Activated CD4-positive, alpha-beta memory T cell treated with anti-CD3 and anti-CD28 coated beads for 36 hours (primary cell): ENCODE data around the gene CHAMP1. TPM values are rescaled to one million over a fixed set of nuclear protein-coding genes. Genes with fewer than 3 reads are reported as not detected.

Source experiments
- CTCF ChIA-PET: fragments of 350-600 bp; sonication (Branson Sonifier 250); formaldehyde crosslinking; loops from one replicate; lab custom pipeline; 2021; ENCODE audit warnings: antibody characterized with exemption, inconsistent platforms; lab: Charles Lee
- POLR2A ChIA-PET: fragments of 350-600 bp; sonication (Branson Sonifier 250); formaldehyde crosslinking; loops from one replicate; lab custom pipeline; 2021; ENCODE audit warnings: antibody characterized with exemption; lab: Charles Lee
- DNase-seq: peaks from one replicate; pipeline ENCODE4 v3.0.0-alpha.2; 2020
- H3K27ac Mint-ChIP-seq: one replicate; pipeline ENCODE4 v1.8.0; 2021; ENCODE audit warnings: mixed read lengths
- H3K27me3 Mint-ChIP-seq: one replicate; pipeline ENCODE4 v1.8.0; 2021; ENCODE audit warnings: mixed read lengths
- H3K36me3 Mint-ChIP-seq: one replicate; pipeline ENCODE4 v1.8.0; 2021; ENCODE audit warnings: mixed read lengths
- H3K4me1 Mint-ChIP-seq: one replicate; pipeline ENCODE4 v1.8.0; 2021; ENCODE audit warnings: low read depth, mixed read lengths
- H3K4me3 Mint-ChIP-seq: one replicate; pipeline ENCODE4 v1.8.0; 2021; ENCODE audit warnings: mild to moderate bottlenecking, mixed read lengths
- H3K9me3 Mint-ChIP-seq: one replicate; pipeline ENCODE4 v1.8.0; 2021; ENCODE audit warnings: mixed read lengths
- intact Hi-C: fragments of 100-400 bp; cut with micrococcal nuclease; formaldehyde crosslinking; loops from one replicate; pipeline ENCODE4 v1.15.1; 2023
- total RNA-seq, 2 experiments: library from RNA; stranded (reverse); gene quantifications; one replicate each; pipeline ENCODE4 v1.2.3, GENCODE V29; 2021

The CHAMP1 gene
- total RNA-seq, 2 experiments from 2014 or later, result 53.6 to 55.4 TPM

DNA sequence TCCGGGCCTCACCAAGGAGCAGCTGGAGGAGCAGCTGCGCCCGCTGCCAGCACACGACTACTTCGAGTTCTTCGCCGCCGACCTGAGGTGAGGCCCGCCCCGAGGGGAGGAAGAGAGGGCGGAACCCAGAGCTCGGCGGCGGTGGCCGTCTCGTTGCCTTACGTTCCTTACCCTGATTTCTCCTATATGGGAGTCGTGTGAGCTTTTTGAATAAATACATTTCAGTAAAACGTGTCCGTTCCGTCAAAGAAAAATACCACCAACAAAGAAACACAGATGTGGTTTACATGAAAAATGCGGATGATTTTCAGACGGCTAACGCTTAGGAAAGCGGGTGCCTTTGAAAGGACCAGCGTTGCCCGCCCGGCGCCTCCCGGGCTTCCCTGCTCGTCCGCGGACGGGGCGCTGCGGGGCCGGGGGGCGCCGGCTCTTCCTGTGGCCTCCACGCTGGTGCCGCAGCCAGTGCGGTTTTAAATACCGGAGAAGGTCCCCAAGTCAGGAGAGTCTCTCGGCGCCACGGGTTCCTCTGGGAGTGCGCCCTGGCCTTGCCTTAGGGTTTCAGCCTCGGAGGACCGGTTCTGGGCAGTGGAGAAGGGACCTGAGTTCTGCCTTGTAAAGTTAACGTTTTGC lies 32.1 kb upstream of the CHAMP1 start:
- Mint-ChIP-seq H3K27me3 (no peaks in the 10 kb centered on the region), H3K36me3 (peaks cover 32% of the 10 kb centered on the region), H3K4me3 (peak overlapping the region; percentile 90), H3K4me1 (peaks cover 44% of the 10 kb centered on the region), H3K9me3 (no peaks in the 10 kb centered on the region), H3K27ac (peak overlapping the region; percentile 92)
- DNase-seq, result peak; percentile 47
- CTCF ChIA-PET, result interaction anchor here (1.6 to 3.4 kb wide), 2 partner anchors 28 to 59 kb away, joined by 3 to 16 read pairs; no protein-coding TSS in a partner anchor
- intact Hi-C loops, result no loop called here
- POLR2A ChIA-PET, result interaction anchor here (0.5 to 1.8 kb wide), 6 partner anchors 13 to 792 kb away, joined by 3 to 13 read pairs (median 4); partner anchors contain the start of gene DCUN1D2

DNA sequence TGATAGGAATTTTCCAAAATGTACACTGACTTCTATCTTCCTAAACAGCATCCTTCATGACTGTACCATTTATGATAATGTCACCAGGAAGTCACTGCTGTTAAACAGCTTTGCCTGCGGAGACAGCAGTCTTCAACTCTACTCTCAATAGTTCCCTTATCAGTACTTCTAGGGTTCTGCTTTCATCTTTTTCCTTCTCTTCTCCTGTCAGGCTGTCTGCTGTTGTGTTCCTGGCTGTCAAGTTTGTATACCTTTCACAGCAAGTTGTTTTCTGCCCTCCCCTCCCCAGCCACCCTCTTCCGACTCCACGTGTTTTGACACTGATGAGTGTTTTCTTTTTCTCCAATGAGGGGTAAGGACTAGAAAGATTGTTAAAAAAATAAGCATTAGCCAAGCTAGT lies 30.7 kb upstream of the CHAMP1 start:
- H3K27me3 Mint-ChIP-seq, result no peaks in the 10 kb centered on the region
- H3K36me3 Mint-ChIP-seq, result peaks cover 38% of the 10 kb centered on the region
- DNase-seq, result no peak
- H3K4me3 Mint-ChIP-seq, result peak overlapping the region; percentile 8
- H3K4me1 Mint-ChIP-seq, result peaks cover 45% of the 10 kb centered on the region
- intact Hi-C loops, result no loop called here
- H3K9me3 Mint-ChIP-seq, result no peaks in the 10 kb centered on the region
- CTCF ChIA-PET, result no interaction called here
- peak overlapping the region; percentile 50 for H3K27ac Mint-ChIP-seq
- POLR2A ChIA-PET, result no interaction called here

DNA sequence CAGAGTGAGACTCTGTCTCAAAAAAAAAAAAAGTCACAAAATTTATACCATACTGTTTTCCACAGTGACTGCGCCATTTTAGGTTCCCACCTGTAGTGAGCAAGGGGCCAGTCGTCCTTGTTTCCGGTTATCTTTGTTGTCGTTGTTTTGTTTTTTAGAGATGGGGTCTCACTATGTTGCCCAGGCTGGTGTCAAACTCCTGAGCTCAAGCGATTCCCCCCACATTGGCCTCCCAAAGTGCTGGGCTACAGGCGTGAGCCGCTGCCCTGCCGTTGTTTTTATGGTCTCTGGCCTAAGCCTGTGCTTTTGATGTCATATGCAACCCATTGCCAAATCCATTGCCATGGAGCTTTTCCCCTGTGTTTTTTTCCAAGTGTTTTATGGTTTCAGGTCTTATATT lies 29.6 kb upstream of the CHAMP1 start:
- ChIA-PET POLR2A (interaction anchor here (0.7 kb wide), 1 partner anchor 27 kb away, joined by 4 read pairs; no protein-coding TSS in a partner anchor), CTCF (interaction anchor here (1.5 kb wide), 1 partner anchor 10 kb away, joined by 4 read pairs; no protein-coding TSS in a partner anchor)
- Mint-ChIP-seq H3K4me1 (peaks cover 38% of the 10 kb centered on the region), H3K27ac (no peak overlapping the region), H3K4me3 (no peak overlapping the region), H3K9me3 (no peaks in the 10 kb centered on the region), H3K36me3 (peaks cover 40% of the 10 kb centered on the region), H3K27me3 (no peaks in the 10 kb centered on the region)
- intact Hi-C loops, result no loop called here
- DNase-seq, result no peak

- CTCF ChIA-PET, result interaction anchor here (1.5 kb wide), 1 partner anchor 9 kb away, joined by 4 read pairs; no protein-coding TSS in a partner anchor
- Mint-ChIP-seq H3K4me3 (no peak overlapping the region), H3K36me3 (peaks cover 40% of the 10 kb centered on the region)
Observed at GRCh38 chr13:114285166-114285808, 29.0 kb upstream of the CHAMP1 start.

GRCh38 chr13:114286808-114287207 lies 27.5 kb upstream of the CHAMP1 start:
- intact Hi-C loops, result no loop called here
- Mint-ChIP-seq H3K9me3 (no peaks in the 10 kb centered on the region), H3K27me3 (no peaks in the 10 kb centered on the region), H3K27ac (no peak overlapping the region), H3K36me3 (peaks cover 46% of the 10 kb centered on the region), H3K4me3 (no peak overlapping the region), H3K4me1 (peaks cover 28% of the 10 kb centered on the region)
- DNase-seq, result no peak
- ChIA-PET POLR2A (no interaction called here), CTCF (no interaction called here)

More at GRCh38 chr13:114285166-114285808, 29.0 kb upstream of the CHAMP1 start:
- POLR2A ChIA-PET, result interaction anchor here (0.7 kb wide), 1 partner anchor 27 kb away, joined by 4 read pairs; no protein-coding TSS in a partner anchor
- Mint-ChIP-seq H3K4me1 (peaks cover 32% of the 10 kb centered on the region), H3K27me3 (no peaks in the 10 kb centered on the region), H3K9me3 (no peaks in the 10 kb centered on the region), H3K27ac (no peak overlapping the region)
- intact Hi-C loops, result no loop called here
- no peak for DNase-seq

DNA sequence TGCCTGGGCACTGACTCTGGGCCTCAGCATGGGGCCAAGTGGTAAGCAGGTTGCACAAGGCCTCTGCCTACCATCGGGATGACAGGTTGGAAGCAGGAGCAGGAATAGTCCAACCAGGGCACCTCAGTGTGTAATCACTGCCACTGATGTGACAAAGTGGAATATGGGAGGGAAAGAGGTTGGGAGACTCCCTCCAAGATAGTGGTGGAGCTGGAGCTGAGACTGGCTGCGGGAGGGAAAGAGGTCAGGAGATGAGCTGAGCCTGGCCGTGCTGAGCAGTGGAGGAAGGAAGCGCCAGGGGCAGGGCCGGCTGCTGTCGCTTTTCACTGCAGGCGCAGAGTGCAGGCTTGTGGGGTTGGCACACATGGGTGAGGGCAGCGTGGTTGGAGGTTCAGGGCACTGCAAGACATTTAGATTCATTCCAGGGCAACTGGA lies 26.1 kb upstream of the CHAMP1 start:
- Mint-ChIP-seq H3K4me3 (no peak overlapping the region), H3K27ac (no peak overlapping the region), H3K27me3 (no peaks in the 10 kb centered on the region), H3K4me1 (peaks cover 28% of the 10 kb centered on the region), H3K9me3 (no peaks in the 10 kb centered on the region), H3K36me3 (peaks cover 52% of the 10 kb centered on the region)
- DNase-seq, result no peak
- ChIA-PET CTCF (no interaction called here), POLR2A (no interaction called here)
- intact Hi-C loops, result no loop called here

GRCh38 chr13:114296448-114296847 lies 17.9 kb upstream of the CHAMP1 start:
- Mint-ChIP-seq H3K9me3 (no peaks in the 10 kb centered on the region), H3K27ac (no peak overlapping the region), H3K36me3 (peaks cover 40% of the 10 kb centered on the region), H3K27me3 (no peaks in the 10 kb centered on the region), H3K4me1 (peaks cover 11% of the 10 kb centered on the region), H3K4me3 (no peak overlapping the region)
- POLR2A ChIA-PET, result no interaction called here
- intact Hi-C loops, result no loop called here
- DNase-seq, result no peak
- CTCF ChIA-PET, result no interaction called here

GRCh38 chr13:114296902-114297301 lies 17.4 kb upstream of the CHAMP1 start:
- Mint-ChIP-seq H3K27ac (no peak overlapping the region), H3K27me3 (no peaks in the 10 kb centered on the region)
- intact Hi-C loops, result no loop called here

DNA sequence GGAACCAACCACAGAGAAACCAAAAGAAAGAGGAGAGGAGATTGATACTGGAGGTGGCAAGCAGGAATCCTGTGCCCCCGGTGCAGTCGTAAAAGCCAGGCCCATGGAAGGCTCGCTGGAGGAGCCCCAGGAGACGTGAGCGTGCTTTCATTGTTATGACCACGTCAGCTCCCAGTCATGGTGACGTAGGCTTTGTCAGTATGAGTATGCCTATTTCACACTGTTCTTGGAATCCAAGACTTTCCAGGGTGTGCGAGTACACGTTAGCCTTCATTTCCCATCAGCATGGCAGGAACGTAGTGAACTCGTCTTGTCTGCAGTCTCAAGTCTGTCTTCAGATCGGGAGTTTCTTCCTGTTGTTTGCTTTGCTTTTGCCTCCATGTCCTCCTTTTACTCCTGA lies 15.4 kb upstream of the CHAMP1 start:
- ChIA-PET CTCF (no interaction called here), POLR2A (no interaction called here)
- intact Hi-C loops, result no loop called here
- DNase-seq, result no peak
- peaks cover 37% of the 10 kb centered on the region for H3K36me3 Mint-ChIP-seq
- H3K27me3 Mint-ChIP-seq, result no peaks in the 10 kb centered on the region
- H3K4me1 Mint-ChIP-seq, result peaks cover 3% of the 10 kb centered on the region
- H3K27ac Mint-ChIP-seq, result no peak overlapping the region
- H3K4me3 Mint-ChIP-seq, result no peak overlapping the region
- no peaks in the 10 kb centered on the region for H3K9me3 Mint-ChIP-seq

More at GRCh38 chr13:114296902-114297301, 17.4 kb upstream of the CHAMP1 start:
- POLR2A ChIA-PET, result no interaction called here
- CTCF ChIA-PET, result no interaction called here
- Mint-ChIP-seq H3K36me3 (peaks cover 40% of the 10 kb centered on the region), H3K4me1 (peaks cover 11% of the 10 kb centered on the region), H3K4me3 (no peak overlapping the region), H3K9me3 (no peaks in the 10 kb centered on the region)
- DNase-seq, result no peak

DNA sequence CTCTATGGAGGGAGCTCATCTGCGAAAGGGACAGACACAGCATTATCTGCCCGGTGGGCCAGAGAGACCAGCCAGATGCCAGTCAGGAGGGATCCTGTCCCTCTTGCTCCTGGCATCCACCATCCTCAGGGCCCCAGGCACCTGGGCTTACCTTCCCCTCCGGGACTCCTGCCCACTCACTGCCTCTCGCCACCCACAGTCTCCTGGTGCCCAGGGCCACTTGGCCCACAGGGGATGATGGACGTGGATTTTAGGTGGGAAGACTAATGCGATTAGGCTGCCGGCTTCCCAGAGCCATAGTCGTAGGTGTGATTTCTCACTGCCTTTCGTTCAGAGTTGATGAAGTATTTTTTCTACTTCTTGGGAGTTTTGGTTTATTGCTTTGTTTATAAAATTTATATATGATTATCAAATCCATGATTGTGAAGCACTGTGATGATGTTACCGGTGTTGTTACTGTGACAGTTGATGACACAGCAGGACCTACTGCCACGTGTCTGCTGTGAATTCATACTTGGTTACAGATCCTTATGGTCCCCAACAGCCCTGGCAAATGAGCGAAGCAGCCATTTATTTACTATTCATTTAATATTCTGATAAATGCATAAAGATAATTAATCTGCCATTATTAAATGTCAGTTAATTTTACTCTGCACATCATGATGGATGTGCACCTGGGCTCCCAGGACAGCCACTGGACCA lies 14.5 kb upstream of the CHAMP1 start:
- Mint-ChIP-seq H3K4me1 (no peaks in the 10 kb centered on the region), H3K27me3 (no peaks in the 10 kb centered on the region), H3K36me3 (peaks cover 36% of the 10 kb centered on the region), H3K9me3 (no peaks in the 10 kb centered on the region), H3K27ac (no peak overlapping the region), H3K4me3 (no peak overlapping the region)
- CTCF ChIA-PET, result no interaction called here
- POLR2A ChIA-PET, result no interaction called here
- DNase-seq, result no peak
- intact Hi-C loops, result no loop called here

DNA sequence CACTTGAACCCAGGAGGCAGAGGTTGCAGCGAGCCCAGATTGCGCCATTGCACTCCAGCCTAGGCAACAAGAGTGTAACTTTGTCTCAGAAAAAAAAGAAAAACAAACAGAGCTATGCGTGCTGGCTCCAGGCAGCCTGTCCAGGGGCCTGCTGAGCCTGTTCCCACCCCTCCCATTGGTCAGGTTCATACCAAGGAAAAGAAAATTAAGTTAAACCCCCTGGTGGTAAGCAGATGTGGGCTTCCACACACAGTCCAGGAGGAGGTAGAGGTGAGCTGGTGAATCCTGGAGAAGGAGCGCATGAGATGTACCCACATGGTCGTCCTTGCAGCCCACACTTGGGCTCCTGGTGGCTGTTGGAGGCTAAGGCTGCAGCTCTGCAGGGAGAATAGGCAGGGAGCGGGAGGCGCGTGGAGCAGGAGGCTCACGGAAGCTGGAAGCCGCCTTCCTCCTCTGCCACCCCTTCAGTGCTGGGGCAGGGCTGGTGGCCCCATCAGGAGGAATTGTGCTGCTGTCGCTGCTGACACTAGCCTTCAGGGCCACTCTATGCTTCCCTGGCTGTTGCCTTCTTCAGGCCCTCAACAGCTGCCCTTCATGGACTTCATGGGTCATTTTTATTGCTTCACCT lies 10.5 kb upstream of the CHAMP1 start:
- Mint-ChIP-seq H3K27ac (no peak overlapping the region), H3K27me3 (no peaks in the 10 kb centered on the region), H3K4me3 (no peak overlapping the region), H3K4me1 (no peaks in the 10 kb centered on the region), H3K36me3 (peaks cover 35% of the 10 kb centered on the region), H3K9me3 (no peaks in the 10 kb centered on the region)
- no peak for DNase-seq
- intact Hi-C loops, result no loop called here
- ChIA-PET POLR2A (interaction anchor here (0.9 kb wide), 1 partner anchor 14 kb away, joined by 3 read pairs; no protein-coding TSS in a partner anchor), CTCF (no interaction called here)
